Mesenteric fat pad (tissue), 1 donor: ENCODE results near the gene MCM6. TPM values are rescaled to one million over a fixed set of nuclear protein-coding genes. Genes with fewer than 3 reads are reported as not detected.
"Not testable (repeated sequence)": the region's sequence is repeated elsewhere in the genome, so short reads cannot be mapped to it uniquely, and the experiment has no call there.

Experiments used
- DNase-seq: peaks from one replicate; pipeline ENCODE4 v3.0.0-alpha.2; 2020; ENCODE audit warnings: low spot score
- total RNA-seq: library from RNA; stranded (reverse); fragmentation: NEBNext Ultra II Directional; extraction: Animal tissue kit (Norgen Biotek cat#: 25700); gene quantifications from one replicate; pipeline ENCODE4 v1.2.1, GENCODE V29; 2021
- donor health status: DM: yes; HTN: yes; CAD: no.

Gene MCM6
- total RNA-seq, 1 donor from 2014 or later: 16.0 TPM

GRCh38 chr2:135821190-135821589 is 55.1 kb downstream of the MCM6 start:
- DNase-seq: no peak

- no peak for DNase-seq
Observed at GRCh38 chr2:135820003-135820618, 56.1 kb downstream of the MCM6 start.

GRCh38 chr2:135818937-135819610 is 57.2 kb downstream of the MCM6 start:
- DNase-seq: peak; percentile 53

GRCh38 chr2:135817951-135818350 is 58.3 kb downstream of the MCM6 start:
- no peak for DNase-seq

GRCh38 chr2:135817466-135817865 is 58.8 kb downstream of the MCM6 start:
- DNase-seq: peak; percentile 77

- DNase-seq: no peak
Observed at GRCh38 chr2:135815269-135815668, 61.0 kb downstream of the MCM6 start.

GRCh38 chr2:135812907-135813511 is 63.2 kb downstream of the MCM6 start:
- no peak for DNase-seq

GRCh38 chr2:135807874-135808273 is 68.4 kb downstream of the MCM6 start:
- DNase-seq: not testable (repeated sequence)

- DNase-seq: no peak
Observed at GRCh38 chr2:135803278-135803677, 73.0 kb downstream of the MCM6 start.

GRCh38 chr2:135802350-135802749 is 73.9 kb downstream of the MCM6 start:
- no peak for DNase-seq

- no peak for DNase-seq
Observed at GRCh38 chr2:135800513-135801460, 75.5 kb downstream of the MCM6 start.

- no peak for DNase-seq
Observed at GRCh38 chr2:135799738-135800137, 76.5 kb downstream of the MCM6 start.

GRCh38 chr2:135798762-135799161 is 77.5 kb downstream of the MCM6 start:
- DNase-seq: no peak

- DNase-seq: no peak
Observed at GRCh38 chr2:135798275-135798705, 78.0 kb downstream of the MCM6 start.

- DNase-seq: no peak
Observed at GRCh38 chr2:135797497-135798274, 78.6 kb downstream of the MCM6 start.

- DNase-seq: no peak
Observed at GRCh38 chr2:135796606-135797005, 79.6 kb downstream of the MCM6 start.

GRCh38 chr2:135795641-135796040 is 80.6 kb downstream of the MCM6 start:
- not testable (repeated sequence) for DNase-seq

GRCh38 chr2:135792401-135793150 is 83.7 kb downstream of the MCM6 start:
- no peak for DNase-seq

GRCh38 chr2:135791418-135792190 is 84.6 kb downstream of the MCM6 start:
- no peak for DNase-seq
